HPDE6-E6E7 (cell line): ENCODE results near the gene C12orf75.
"Not testable (repeated sequence)": the region's sequence is repeated elsewhere in the genome, so short reads cannot be mapped to it uniquely, and the experiment has no call there.

ENCODE experiments used
- DNase-seq: peaks from one replicate; pipeline ENCODE4 v3.0.0; 2011; ENCODE audit warnings: missing footprints; ENCODE audit errors: extremely low spot score

The C12orf75 gene

DNA sequence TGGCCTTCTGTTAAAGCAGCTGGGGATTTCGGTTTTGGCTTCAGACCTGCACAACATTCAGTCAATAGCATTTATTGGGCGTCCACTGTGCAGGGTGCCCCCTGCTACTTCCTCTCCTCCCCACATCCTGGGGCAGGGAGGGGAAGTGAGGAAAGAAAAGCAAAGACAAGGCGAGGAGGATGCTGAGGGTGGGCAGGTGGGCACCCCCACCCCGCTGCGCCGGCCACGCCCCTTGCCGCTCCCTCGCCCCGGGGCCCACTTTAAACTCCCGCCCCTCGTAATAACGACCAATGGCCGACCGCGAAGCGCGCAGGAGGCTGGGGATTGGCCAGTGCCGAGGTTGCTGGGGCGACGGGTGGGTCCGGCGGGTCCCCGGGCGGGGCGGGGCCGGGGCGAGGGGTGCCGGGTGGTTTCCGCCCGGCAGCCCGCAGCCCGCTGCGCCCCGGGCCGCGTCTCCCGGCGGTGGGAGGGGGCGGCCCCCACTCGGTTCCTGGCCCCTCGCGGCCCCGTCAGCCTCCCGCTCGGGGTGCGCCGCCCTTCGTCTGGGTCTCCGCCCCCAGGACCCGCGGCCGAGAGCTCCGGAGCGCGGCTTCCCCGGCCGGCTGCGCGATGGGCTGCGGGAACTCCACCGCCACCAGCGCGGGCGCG, at the start of gene C12orf75:
C12orf75 (plus strand) TSS at position 409 of the 648 bp plus-strand sequence; CDS start at position 610, 201 bp downstream.
- DNase-seq = peak; percentile 72

DNA sequence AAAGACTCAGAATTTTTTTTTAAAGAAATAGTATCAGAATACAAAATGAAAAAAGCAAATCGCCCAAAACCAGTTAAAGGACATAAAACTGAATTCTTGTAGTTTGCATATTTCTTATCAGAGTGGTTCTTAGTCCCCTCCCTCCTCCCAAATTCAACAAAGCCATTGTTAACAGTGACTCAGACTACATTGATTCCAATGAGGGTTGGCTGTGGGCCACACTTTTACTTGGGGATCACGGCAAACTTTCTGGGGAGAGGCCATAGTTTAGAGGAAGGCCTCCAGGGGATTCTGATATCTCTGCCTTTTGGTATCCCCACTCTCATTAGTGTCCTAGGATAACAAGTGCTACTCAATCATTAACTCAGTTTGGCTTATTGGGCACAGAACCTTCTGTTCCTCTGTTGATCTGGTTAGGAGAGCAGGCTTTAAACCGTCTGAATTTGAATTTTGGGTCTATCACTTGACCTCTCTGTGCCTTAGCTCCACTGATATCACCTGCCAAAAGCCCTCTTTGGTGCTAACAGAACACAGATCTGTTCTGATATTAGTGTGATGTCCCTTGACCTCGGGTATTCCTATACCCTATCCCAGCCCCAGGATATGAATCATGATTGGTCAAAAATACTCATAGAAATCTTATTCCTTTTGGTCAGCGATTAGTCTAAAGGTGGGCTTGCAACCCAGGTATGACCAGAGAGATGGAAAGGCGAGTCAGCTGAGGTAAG, 49.4 kb upstream of the C12orf75 start:
- DNase-seq = no peak

DNA sequence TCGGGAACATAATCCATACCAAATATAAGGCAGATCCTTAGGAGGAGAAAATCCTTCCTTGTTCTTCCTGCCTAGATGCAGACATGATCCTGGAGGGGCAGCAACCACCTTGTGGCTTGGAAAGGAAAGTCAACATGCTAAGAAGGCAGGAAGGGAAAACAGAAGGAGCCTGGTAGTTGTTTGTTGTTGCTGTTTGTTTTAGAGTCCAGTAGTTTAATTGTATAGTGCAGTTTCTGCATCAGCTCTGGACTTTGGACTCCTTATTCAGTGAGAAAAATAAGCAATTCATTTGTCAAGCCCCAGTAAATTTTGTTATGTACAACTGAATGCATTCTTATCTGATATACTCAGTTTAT, 48.8 kb upstream of the C12orf75 start:
- DNase-seq = no peak

DNA sequence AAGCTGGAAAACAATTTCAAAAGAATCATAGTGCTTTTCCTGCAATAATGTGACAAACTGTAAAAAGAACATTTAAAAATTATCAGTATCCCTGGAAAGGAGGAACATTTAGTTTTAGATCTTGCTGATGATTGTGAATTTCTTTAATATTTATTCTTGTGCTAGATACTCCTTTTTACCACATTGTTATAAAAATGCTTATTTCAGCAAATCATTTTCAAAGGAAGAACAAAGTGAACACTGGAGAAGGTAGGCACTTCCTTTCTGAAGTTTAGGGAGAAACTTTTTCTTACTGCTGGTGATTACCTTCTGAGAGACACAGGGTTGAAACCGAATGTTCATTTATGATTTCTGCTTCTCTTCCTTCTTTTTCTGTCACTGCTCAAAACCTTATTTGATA, 45.1 kb upstream of the C12orf75 start:
- no peak for DNase-seq

DNA sequence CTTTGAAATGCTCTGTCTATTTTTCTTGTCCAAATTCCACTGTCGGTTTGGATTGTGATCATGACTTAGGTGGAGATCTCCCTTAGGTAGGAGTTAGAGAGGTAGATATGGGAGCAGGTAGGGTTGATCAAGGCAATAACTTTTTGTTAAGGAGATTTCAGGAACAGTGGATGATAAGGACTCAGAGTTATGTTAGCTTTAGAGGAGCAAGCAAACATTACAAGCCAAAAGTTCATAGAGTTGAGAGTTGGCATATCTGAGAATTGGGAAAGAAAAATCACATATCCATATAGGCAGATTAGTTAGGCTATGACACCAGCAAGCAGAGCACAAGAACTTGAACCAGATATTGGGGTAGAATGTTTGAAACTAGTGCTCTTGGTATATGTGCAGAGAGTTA, 43.1 kb upstream of the C12orf75 start:
- no peak for DNase-seq

DNA sequence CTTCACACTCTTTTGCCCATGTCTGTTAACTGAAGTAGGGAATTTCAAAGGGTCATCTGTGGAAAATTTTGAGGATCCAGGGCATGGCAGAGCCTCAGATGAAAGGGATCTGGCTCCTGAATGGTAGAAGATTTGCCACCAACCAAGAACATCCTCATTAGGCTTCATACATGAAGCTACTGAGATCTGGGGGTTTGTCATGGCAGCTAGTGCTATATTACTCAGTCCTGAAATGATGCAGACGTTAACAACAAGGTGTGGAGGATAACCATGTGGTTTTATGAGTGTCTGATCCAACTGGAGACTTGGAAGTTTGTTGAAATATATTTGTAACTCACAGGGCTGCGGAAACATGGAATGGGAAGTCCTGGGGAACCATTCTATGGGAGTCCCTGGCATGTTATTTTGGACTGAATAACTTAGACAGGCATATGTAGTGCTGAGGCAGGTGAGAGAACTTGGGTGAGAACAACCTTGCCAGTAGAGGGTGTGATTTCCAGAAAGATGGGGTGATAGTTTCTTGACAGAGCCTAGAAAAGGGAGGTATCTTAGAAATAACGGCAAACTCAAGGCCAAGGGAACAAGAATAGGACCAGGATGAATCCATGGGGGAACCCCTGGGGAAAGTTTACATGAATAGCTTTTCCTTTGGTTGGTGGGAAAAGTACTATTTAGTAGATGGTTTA, 42.0 kb upstream of the C12orf75 start:
- no peak for DNase-seq

DNA sequence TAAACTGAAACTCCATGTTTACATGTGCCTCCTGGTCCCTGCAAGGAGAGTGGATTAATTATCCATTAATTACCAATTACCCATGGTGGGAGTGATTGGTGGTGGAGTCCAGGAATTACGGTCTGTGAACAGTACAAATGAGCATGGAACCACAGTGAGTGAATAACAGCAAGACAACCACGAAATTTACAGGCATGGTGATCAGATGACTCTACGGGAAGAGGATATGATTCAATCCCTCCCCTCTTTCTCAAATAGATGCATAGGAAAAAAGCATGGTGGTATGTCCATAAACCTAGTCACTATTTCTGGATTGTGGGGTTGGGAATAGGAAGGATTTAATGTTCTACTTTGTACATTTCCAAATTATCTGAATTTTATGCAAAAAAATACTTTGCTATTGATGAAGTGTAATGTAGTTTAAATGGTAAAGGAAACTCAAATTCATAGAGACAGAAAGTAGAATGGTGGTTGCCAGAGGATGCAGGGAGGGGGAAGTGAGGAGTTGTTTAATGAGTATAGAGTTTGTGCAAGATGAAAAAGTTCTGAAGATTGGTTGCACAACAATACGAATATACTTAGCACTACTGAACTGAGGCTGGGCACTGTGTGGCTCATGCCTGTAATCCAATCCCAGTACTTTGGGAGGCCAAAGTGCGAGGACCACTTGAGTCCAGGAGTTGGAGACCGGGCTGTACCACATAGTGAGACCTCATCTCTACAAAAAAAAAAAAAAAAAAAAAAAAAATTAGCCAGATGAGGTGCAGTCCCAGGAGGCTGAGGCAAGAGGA, 41.2 kb upstream of the C12orf75 start:
- DNase-seq = no peak

DNA sequence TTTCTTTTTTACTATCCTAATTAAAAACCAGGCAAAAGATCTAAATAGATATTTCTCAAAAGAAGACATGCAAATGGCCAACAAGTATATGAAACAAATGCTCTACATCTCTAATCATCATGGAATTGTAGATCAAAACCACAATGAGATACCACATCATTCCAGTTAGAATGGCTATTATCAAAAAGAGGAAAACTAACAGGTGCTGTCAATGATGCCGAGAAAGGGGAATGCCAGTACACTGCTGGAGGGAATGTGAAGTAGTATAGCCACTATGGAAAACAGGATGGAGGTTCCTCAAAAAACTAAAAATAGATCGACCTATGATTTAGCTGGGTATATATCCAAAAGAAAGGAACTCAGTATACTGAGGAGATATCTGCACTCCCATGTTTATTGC, 39.0 kb upstream of the C12orf75 start:
- no peak for DNase-seq

DNA sequence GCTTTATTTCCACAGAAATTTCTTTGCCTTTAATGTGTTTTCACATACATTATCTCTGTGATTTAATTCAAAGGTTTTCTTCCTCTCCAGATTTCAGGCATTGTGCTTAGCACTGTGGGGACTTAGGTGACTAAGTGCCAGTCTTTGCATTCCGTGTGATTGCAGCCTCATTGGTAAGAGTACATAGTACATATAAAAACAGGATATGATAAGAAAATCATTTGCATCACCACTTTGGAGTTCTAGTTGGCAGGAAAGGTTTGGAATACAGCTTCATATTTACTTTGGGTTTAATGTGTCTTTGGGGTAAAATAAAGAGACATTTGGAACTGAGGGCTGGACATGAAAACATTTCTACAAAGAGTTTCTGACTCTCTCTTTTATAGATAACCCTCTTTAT, 37.8 kb upstream of the C12orf75 start:
- no peak for DNase-seq

DNA sequence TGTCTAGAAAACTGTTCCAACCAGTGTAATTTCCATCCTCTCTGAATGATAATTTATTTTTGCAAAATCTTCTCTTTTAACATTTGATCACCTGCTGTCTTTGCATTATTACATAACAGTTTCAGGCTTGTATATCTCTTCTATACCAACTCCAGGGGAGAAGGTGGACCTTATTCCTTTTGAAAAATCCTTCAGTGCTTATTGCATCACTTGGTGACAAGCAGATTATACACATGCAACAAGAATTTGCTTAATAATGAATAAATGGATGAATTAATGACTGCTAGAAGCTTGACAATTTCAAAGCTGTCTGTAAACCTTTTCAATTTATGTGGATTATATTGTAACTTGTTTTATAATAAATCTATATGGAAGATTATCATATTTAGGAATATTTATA, 37.3 kb upstream of the C12orf75 start:
- DNase-seq = no peak

DNA sequence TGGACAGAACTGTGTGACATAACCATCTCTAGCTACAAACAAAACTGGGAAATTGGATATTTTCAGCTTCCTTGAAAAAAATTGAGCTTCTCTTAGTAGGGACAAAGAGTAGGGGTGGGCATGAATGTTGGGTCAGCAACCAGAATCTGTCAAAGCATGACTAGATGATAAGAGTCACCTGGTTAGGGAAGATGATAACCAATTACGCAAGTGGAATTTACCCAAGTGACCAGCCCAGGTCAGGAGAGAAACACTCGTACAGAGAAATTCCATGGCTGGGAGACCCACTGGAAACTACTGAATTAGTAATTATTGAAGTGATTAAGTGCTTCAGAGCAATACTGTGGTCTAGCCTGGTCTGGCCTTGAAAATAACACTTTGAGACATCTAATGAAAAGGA, 36.3 kb upstream of the C12orf75 start:
- DNase-seq = no peak

DNA sequence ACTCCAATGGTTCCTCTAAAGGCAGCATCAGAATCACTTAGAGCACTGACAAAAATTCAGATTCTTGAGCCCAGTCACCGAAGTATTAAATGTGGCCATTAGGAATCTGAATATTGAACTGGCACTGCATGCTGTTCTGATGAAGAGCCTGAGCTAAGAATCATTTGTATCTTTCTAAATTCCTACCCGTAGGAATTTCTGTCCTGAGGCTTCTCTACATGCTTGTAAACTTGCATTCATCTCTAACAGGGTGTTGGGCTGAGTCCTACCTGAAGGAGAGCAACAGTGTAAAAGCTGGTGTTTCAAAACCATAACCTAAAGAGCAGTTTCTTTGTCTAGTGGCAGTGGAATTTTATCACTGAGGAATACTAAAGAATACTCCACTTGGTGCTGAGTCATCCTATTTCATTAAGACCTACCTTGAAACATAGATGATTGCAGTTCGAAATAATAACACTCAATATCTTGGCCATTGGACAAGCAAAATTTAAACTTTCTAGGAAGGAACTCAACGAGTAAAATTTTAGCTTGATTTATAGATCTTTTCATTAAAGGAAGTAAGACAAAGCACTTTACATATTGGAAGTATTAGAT, 35.5 kb upstream of the C12orf75 start:
- DNase-seq = no peak

DNA sequence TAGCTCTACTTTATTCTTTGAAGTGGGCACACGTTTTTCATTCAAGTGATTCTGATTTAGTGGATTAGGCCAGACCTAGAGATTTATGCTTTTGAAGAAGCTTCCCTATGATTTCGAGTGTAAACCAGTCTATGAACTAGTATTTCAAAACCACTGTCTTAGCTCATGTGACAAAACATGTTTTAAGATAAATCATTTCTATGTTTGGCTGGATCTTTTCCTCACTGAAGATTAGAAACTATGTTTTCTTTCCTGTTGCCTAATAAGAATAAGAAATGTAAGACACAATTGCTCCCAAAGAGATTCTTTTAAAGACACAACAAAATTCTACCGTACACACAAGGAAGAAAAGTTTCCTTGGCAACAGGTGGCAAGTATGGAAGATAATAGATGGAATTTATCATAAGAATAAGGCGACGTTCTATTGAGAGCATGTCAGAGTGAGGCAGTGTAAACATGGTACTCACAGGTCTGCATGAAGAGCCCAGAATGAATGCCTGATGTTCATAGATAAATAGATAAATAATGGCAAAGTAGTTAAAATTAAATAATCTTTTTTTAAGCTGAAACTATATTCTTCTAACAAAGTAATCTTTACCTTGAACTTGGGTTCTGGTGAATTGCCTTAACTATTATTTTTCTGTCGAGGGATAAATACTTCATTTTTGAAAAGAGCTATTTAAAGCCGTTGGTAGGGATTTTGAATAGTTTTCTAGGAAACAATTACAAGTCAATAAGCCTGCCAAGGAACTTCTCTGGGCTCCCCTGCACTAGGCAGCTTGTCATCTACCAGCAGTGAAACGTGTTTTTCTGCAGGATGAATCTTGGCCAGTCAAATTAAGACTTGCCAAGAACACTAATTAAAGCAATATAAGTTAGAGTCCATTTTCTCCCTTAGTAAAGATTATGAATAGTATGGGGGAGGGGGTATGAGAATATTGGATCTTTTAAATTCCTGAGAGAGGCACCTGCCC, 34.1 kb upstream of the C12orf75 start:
- DNase-seq = no peak

DNA sequence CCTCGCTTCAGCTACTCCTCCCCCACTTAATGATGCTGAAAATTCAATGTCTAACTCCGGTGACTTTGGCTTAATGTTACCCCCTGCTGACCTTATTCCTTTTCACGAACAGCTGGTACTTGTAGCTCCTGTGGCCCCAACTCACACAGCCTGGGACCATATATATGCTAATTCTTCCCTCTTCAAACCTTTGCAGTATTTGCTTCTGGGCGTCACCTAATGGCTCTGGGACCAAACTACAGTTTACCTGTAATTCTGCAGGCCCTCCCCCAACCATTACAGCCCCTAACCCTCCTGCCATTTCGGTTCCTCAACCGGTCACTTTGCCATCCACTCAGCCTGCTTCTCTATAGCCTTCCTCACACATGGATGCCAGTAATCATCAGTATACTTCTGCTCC, 29.6 kb upstream of the C12orf75 start:
- DNase-seq = no peak

DNA sequence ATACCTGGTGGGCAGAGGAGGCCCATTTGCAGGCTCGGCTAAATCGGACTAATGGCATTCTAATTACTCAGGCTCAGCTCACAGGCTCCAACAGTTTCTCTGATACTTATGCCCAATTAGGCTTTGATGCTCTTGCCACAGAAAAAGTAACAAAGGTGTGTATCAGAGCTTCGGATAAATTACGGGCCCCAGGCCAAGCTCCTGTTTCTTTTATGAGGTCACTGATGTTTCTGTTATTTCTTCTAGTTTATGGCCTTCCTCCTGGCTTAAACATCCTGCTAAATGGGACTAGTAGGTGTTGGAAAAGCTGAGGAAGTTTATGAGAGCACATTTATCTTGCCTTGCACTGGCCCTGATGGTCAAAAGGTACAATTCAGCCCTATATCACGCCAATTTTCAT, 28.8 kb upstream of the C12orf75 start:
- DNase-seq = no peak

DNA sequence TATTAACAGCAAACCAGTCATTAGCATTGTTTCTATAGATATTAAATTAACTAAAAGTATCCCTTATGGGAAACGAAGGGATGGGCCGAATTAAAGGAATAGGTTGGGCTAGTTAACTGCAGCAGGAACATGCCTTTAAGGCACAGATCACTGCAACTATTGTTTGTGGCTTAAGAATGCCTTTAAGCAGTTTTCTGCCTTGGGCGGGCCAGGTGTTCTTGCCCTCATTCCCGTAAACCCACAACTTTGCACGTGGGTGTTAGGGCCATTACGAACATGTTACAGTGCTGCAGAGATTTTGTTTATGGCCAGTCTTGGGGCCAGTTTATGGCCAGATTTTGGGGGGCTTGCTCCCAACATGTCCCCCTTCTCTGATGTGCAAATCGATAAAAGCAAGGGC, 27.5 kb upstream of the C12orf75 start:
- not testable (repeated sequence) for DNase-seq

DNA sequence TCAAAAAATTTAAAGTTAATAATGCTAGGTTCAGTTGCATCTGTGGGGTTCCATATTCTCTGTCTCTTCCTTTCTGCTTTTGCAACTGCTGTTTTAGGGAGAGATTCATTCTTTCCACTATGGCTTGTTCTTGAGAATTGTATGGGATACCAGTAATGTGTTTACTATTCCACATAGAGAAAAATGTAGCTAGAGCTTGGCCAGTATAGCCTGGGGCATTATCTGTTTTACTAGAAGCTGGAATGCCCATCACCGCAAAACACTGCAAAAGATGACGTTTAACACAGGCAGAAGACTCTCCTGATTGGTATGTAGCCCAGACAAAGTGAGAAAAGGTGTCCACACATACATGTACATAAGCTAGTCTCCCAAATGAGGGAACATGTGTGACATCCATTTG, 25.9 kb upstream of the C12orf75 start:
- DNase-seq = not testable (repeated sequence)

DNA sequence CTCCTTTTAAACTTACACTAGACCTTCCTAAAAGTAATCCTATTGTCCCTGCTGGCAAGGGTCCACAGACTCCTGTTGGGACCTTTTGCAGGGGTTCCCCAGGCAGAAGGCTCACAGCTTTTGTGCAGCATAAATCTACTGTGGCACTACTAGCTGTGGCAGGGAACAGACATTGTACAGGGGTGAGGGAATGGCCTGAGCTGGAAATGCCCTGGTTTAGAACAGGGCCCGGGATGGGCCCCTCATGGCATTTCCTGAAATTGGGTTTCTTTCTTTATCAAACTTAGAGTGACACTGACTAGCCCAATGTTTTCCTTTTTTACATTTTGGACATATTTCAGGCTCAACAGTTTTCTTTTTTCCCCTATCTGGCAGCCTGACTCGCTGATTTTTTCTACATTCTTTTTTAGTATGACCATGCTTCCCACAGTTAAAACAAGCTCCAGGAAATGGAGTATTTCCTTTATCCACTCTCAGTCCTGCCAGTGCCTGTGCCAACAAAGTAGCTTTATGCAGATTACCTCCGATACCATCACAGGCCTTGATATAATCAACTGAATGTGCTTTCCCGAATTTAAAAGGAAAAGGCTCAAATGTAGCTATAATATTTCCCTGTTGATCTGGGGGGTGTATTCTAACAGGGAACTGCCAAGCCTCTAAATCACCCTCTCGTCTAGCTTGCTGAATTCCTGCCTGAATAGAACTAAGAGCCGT, 22.7 kb upstream of the C12orf75 start:
- not testable (repeated sequence) for DNase-seq

DNA sequence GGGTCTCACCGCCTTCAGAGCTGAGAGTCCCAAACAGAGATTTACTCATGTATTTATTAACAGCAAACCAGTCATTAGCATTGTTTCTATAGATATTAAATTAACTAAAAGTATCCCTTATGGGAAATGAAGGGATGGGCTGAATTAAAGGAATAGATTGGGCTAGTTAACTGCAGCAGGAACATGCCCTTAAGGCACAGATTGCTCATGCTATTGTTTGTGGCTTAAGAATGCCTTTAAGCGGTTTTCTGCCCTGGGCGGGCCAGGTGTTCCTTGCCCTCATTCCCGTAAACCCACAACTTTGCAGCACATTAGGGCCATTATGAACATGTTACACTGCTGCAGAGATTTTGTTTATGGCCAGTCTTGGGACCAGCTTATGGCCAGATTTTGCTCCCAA, 21.7 kb upstream of the C12orf75 start:
- DNase-seq = not testable (repeated sequence)

DNA sequence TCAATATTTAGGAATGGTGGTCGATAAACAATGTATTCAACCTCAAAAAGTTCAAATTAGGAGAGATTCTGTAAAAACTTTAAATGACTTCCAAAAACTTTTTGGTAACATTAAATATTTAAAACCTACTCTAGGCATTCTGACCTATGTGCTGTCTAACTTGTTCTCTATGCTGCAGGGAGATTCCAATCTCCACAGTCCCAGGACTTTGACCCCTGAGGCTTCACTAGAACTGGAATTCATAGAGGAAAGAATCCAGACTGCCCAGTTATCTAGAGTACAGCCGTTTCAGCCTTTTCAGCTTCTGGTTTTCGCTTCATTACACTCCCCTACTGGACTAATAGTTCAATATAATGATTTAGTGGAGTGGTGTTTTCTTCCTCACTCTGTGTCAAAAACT, 21.1 kb upstream of the C12orf75 start:
- not testable (repeated sequence) for DNase-seq
